HG02840 (cell line): ENCODE results near the gene DNAJB9.
"Not testable (repeated sequence)": the region's sequence is repeated elsewhere in the genome, so short reads cannot be mapped to it uniquely, and the experiment has no call there.

Source experiments
- ATAC-seq: cut with Tn5 transposase; IDR thresholded peaks from one replicate; pipeline ENCODE4 v1.9.1; 2021; ENCODE audit warnings: mild to moderate bottlenecking, moderate library complexity, moderate number of reproducible peaks; ENCODE audit not compliant: unreplicated experiment, low FRiP score

DNAJB9 gene

DNA sequence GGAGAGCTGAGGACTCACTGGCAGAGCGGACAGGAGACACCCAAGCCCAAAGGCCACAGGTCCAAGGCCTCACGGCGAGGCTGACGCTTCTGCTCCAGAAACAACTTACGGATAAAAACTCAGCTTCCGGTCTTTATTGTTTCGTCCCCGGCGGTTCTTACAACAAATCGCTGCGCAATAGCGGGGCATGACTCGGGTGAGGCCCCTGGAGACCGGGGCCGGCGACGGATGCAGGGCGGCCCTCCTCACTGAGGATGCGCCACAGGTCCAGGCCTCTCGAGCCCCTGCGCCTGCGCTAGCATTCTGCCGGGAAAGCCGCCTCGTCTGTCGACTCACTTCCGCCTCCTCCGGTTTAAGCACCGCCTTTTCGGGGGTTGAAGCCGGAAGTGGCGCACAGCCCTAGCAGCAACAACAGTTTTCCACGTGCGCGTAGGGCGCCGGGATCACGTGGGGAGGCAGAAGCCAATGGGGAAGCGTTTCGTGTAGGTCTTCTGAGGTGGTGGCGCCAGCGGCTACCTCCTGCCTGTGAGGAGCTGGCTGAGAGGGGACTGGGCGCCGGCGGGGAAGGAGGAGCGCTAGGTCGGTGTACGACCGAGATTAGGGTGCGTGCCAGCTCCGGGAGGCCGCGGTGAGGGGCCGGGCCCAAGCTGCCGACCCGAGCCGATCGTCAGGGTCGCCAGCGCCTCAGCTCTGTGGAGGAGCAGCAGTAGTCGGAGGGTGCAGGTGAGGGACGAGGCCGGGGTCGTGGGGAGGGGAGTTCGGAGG is at the start of gene DNAJB9, which contains the start of gene THAP5:
Gene DNAJB9, plus strand, starts transcription at position 494 of the 765 bp plus-strand sequence. CDS start 1,853 bp downstream, outside the sequence.
Gene THAP5, minus strand, starts transcription at position 326 of the 765 bp plus-strand sequence. Its CDS starts 137 bp downstream, at position 189.
- ATAC-seq, result peak; percentile 97

DNA sequence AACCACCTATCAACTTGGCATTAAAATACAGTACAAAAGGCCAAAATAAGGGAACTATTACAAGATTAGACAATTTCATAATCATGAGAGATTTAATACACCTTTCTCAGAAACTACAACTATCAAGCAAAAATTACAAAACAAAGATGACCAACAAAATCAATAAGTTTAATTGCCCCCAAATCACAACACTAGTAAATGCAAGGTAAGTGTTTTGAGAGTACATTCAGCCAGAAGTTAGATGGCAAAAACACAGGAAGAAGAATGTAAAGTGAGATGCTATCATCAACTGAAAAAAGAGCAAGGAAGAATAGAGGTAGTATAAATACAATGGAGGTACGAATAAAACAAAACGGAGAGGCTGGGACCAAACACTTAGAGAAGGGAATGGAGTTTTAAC is 46.9 kb upstream of the DNAJB9 start:
- ATAC-seq, result no peak

DNA sequence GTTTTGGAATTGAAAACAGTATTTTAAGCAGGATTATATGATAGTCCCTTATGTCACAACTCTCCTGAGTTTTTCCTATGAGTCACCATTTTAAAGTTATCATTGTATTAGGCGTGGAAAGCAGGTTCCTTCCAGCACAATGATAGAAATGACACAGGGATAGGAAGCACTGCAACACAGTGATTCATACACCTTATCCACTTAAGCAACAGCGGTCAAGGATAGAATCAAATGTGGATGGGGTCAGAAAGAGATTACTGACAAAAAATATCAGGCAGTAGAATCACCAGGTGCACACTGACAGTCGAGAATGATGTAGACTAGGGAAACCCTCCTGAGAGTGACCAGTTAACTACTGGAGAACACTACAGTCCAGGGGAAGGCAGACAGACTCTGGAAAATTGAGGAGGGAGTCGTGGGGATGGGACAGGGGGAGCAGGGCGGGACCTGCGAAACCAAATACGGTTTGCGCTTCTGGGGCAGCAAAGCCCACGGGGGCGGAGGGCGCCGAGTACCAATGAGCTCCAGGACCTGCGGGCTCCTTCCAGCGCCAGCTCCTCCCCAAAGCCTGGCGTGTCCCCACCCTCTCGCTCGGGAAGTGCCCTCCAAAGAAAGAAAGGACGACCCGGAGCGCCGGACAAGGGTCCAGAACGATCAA is 44.2 kb upstream of the DNAJB9 start:
- peak; percentile 52 for ATAC-seq

DNA sequence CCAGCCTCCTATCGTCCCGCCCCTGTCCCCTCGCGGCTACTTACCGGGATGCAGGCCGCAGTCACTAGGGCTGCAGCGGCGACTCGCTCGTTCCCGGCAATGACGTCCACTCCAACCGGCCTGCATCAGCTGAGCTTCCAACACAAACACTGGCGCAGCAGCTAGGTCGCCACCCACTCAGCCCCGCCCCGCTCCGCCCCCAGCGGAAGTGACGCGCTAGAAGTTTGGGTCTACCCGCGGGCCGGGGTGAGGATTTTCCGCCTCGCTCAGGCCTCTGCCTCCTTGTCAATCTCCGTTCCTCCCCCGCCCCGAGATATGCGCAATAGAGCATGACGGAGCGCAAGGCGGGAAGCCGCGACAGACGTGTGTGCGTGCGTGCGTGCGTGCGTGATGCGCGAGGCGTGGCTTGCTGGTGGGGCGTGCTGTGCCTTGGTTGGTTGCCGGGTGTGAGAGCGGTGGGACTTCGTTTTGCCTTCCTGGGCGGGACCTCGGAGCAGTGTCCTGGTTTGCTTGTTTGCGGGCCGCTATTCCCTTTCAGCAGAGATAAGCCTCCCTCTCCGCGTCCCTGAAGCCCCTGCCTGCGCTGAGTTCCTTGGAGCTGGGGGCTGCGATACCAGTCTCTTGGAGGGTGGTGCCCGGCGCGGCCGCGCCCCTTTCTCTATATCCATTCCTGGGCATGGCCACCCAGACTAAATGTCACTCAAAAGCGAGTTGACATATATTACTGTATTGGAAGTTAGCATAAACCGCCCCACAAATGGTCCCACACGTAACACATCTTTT is 43.5 kb upstream of the DNAJB9 start, which contains the start of gene PNPLA8:
Gene PNPLA8, minus strand, starts transcription at position 151 of the 783 bp plus-strand sequence. CDS start 10,644 bp downstream, outside the sequence.
- peak; percentile 94 for ATAC-seq

DNA sequence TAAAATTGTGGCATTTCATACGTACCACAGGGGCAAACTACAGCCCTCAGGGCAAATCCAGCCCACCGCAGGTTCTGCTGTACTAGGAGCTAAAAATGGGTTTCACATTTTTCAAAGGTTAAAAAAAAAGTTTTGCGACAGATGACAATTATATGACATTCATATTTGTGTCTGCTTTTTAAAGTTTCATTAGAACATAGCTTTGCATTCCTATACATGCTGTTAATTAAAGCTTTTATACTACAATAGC is 43.0 kb upstream of the DNAJB9 start:
- ATAC-seq, result no peak

DNA sequence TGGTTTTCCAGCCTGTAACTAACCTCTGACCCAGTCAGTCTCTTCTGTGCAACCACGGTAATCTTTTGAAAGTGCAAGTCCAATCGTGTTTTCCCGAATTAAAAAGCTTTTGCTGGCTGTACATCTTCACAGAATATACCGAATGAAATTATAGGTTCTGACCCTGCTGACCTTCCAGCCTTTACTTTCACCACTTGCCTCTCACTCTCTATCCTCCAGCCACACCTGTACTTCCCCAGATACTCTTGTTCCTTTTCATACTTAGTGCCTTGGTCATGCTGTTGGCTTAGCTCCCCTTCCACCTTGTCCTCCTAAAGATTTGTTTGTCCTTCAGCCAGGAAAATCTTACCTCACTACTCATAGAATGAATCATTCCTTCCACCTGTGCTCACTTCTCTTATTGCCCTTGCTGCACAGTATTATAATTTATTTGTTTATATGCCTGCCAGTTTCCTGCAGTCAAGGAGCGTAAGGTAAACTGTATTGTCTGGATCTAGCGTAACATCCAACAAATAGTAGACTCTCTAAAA is 41.4 kb upstream of the DNAJB9 start:
- no peak for ATAC-seq

DNA sequence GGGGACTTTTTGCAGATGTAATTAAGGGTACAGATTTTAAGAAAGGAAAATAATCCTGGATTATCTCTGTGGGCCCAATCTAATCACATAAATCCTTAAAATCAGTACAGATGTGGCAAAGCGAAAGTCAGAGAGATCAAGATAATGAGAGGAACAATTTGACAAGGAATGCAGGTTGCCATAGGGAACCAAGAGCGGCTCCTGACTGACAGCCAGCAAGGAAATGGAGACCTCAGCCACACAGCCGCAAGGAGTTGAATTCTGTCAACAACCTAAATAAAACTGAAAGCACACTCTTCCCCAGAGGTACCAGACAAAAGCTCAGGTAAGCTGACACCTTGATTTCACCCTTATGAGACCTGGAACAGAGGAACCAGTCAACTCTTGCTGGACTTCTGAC is 40.3 kb upstream of the DNAJB9 start:
- no peak for ATAC-seq

DNA sequence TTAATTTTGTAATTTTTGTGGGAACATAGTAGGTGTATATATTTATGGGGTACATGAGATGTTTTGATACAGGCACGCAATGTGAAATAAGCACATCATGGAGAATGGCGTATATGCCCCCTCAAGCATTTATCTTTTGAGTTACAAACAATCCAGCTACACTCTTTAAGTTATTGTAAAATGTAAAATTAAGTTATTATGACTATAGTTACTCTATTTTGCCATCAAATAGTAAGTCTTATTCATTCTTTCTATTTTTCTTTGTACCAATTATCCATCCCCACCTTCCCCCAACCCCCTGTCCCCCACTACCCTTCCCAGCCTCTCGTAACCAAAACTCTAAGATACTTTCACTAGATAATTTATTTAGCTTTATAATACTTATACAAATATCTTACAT is 36.0 kb upstream of the DNAJB9 start:
- no peak for ATAC-seq

DNA sequence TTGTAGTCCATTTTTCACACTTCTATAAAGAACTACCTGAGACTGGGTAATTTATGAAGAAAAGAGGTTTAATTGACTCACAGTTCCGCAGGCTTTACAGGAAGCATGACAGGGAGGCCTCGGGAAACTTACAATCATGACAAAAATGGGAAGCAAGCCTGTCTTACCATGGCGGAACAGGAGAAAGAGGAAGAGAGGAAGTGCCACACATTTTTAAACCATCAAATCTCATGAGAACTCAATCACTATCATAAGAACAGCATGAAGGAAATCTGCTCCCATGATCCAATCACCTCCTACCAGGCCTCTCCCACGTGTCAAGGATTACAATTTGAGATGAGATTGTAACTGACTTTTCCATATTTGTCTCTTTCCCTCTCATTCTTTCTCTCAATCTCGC is 34.4 kb upstream of the DNAJB9 start:
- no peak for ATAC-seq

DNA sequence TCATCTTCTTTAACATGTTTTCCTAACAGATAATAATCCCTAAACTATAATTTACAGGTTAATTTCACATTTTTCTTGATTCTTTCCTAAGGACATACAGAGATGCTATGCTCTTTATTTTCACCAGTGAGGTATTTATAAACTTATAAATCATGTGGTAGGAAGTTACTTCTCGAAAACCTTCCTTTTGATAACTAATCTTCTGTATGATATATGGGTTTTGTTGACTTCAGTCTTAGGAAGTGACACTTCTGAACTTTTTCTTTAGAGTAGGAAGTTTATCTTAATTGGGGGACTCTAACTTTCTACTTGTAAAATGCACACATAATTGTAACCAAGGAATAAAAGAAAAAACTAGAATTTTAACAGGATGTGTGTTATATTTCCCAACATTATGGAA is 33.9 kb upstream of the DNAJB9 start:
- ATAC-seq, result no peak

DNA sequence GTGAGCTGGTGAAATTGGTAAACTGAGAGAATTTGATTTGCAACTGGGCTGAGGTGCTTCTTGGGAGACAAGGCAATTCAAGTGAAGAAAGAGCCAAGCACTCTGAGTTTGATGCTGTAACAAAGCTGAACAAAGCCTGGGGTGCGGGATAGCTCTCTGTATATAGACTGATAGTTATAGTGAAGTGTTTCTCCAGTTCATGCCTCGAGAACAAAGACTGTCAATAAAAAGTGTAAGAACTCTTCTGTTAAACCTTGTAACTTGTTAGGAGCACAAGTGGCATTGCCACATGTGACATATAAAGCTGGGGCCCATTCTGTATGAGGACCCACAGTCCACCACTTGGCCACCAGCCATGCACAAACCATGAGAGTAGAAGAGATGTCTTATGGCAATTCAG is 32.4 kb upstream of the DNAJB9 start:
- ATAC-seq, result no peak

DNA sequence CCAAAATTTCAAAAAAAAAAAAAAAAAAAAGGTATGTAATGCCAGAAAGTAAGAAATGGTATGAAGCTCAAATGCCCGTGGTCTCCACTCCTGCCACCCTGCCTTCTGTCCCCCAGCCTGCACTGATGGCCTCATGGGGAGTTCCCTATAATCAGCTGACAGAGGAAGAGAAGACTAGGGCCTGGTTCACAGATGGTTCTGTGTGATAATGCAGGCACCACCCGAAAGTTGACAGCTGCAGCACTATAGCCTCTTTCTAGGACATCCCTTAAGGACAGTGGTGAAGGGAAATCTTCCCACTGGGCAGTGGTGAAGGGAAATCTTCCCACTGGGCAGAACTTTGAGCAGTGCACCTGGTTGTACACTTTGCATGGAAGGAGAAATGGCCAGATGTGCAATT is 31.4 kb upstream of the DNAJB9 start:
- ATAC-seq, result not testable (repeated sequence)

DNA sequence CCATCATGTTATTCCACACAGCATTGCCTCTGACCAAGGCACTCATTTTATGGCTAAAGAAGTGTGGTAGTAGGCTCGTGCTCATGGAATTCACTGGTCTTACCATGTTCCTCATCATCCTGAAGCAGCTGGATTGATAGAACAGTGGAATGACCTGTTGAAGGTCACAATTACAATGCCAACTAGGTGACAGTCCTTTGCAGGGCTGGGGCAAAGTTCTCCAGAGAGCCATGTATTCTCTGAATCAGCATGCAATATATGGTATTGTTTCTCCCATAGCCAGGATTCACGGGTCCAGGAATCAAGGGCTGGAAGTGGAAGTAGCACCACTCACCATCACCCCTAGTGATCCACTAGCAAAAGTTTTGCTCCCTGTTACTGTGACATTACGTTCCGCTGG is 31.0 kb upstream of the DNAJB9 start:
- ATAC-seq, result not testable (repeated sequence)

DNA sequence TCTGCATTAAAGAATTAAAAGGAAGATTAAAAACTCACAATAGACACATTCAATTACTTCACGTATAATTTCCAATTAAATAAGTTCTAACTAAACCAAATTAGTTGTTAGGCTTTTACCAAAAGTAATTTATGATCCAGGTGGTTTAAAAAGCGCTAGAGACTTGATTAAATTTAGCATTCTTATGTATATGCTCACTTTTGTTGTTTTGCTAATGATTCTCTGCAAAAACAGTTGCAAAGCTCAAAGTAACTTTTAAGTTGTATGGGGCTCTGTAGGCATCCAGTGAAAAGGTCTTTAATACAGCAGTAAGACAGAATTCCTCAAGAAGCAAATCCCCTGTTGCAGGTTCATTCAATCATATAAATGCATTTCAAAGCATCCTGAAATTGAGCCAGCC is 28.2 kb upstream of the DNAJB9 start:
- ATAC-seq, result no peak

DNA sequence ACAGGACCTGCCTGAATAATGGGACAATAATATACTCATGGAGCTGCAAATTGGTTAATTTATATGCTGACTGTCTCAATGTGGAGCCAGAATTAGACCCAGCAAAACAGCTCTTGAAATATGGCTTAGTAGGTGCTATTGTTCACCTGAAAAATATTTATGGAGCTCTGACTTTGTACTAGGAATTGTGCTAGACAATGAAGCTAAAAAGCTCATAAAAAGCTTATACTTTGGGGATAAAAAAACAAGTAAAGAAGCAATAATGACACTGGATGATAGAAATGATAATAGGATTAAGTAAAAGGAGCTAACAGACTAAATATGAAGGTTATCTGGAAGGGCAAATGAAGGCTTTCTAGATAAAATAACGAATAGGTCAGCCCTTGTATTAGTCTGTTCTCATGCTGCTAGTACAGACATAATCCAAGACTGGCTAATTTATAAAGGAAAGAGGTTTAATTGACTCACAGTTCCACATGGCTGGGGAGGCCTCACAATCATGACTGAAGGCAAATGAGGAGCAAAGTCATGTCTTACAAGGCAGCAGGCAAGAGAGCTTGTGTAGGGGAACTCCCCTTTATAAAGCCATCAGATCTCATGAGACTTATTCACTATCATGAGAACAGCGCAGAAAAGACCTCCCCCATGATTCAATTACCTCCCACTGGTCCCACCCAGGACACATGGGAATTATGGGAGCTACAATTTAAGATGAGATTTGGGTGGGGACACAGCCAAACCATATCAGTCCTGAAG is 21.4 kb upstream of the DNAJB9 start:
- not testable (repeated sequence) for ATAC-seq

DNA sequence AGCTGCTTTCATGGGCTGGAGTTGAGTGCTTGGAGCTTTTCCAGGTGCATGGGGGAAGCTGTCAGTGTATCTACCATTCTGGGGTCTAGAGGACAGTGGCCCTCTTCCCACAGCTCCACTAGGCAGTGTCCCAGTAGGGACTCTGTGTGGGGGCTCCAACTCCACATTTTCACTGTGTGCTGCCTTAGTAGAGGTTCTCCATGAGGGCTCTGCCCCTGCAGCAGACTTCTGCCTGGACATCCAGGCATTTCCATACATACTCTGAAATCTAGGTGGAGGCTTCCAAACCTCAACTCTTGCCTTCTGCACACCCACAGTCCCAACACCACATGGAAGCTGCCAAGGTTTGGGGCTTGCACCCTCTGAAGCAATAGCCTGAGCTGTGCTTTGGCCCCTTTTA is 13.0 kb upstream of the DNAJB9 start:
- not testable (repeated sequence) for ATAC-seq

DNA sequence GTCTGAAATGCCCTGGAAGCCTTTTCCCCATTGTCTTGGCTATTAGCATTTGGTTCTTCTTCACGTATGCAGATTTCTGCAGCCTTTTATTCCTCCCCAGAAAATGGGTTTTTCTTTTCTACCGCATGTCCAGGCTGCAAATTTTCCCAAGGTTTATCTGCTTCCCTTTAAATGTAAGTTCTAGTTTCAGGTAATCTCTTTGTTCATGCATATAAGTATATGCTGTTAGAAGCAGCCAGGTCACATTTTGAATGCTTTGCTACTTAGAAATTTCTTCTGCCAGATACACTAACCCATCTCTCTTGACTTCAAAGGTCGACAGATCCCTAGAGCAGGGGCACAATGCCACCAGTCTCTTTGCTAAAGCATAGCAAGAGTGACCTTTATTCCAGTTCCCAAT is 12.5 kb upstream of the DNAJB9 start:
- no peak for ATAC-seq

DNA sequence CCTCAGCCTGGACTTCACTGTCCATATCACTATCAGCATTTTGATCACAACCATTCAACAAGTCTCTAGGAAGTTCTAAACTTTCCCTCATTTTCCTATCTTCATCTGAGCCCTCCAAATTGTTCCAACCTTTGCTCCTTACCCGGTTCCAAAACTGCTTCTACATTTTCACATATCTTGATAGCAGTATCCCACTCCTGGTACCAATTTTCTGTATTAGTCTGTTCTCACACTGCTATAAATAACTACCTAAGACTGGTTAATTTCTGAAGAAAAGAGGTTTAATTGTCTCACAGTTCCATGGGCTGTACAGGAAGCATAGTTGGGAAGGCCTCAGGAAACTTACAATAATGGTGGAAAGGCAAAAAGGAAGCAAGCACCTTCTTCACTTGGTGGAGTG is 12.1 kb upstream of the DNAJB9 start:
- ATAC-seq, result no peak

DNA sequence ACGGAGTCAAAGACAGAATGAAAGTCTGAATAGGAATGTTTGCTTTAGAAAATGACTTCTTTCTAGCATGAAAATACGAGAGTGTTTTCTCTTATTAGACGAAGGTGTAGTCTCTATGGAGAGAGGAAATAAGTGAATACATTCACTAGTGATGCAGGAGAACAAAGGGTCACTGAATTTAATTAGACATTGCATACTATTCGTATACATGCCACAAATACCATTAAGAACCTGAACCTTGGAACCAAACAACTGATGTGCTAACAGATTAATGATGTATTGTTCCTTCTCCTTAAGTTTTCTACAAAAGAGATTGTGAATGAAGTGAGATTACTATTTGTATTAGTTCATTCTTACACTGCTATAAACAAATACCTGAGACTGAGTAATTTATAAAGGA is 10.4 kb upstream of the DNAJB9 start:
- no peak for ATAC-seq

DNA sequence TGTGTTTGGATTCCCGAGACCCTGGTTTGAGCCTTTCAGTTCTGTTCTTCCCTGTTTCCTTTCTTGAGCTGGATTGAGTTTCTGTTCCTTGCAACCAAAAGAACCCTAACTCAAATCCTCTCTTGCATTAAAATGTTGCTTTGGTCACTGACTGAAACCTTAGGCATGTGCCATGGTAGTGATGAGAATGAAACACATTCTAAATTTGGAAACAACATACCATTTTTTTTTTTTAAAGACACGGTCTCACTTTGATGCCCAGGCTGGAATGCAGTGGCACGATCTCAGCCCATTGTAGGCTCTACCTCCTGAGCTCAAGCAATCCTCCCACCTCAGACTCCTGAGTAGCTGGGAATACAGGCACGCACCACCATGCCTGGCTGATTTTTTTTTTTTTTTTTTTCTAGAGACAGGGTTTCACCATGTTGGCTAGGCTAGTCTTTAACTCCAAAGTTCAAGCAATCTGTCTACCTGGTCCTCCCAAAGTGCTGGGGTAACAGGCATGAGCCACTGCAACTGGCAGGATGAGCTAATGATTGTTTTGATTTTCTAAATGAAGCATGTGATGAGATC is 8.5 kb upstream of the DNAJB9 start:
- ATAC-seq, result no peak
